Measurements from ENCODE around the gene TAF8. TPM values are rescaled to one million over a fixed set of nuclear protein-coding genes. Genes with fewer than 3 reads are reported as not detected.

The TAF8 gene
- total RNA-seq, 1 donor from 2014 or later: 55.7 TPM

- H3K27ac Mint-ChIP-seq: peak overlapping the region; percentile 99
- no peaks in the 10 kb centered on the region for H3K9me3 Mint-ChIP-seq
- ATAC-seq (ENCODE audit: low read depth) (peak; percentile 90), DNase-seq (peak; percentile 83)
- intact Hi-C loops (cut with micrococcal nuclease): loop anchor here (1.0 to 5.0 kb wide), 6 partner anchors 14 to 128 kb away; partner anchors contain the start of gene USP49
- TF ChIP-seq, protein P1, sequence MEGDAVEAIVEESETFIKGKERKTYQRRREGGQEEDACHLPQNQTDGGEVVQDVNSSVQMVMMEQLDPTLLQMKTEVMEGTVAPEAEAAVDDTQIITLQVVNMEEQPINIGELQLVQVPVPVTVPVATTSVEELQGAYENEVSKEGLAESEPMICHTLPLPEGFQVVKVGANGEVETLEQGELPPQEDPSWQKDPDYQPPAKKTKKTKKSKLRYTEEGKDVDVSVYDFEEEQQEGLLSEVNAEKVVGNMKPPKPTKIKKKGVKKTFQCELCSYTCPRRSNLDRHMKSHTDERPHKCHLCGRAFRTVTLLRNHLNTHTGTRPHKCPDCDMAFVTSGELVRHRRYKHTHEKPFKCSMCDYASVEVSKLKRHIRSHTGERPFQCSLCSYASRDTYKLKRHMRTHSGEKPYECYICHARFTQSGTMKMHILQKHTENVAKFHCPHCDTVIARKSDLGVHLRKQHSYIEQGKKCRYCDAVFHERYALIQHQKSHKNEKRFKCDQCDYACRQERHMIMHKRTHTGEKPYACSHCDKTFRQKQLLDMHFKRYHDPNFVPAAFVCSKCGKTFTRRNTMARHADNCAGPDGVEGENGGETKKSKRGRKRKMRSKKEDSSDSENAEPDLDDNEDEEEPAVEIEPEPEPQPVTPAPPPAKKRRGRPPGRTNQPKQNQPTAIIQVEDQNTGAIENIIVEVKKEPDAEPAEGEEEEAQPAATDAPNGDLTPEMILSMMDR (IDR thresholded peaks at IDR 0.05): no peak
- CTCF ChIA-PET: interaction anchor here (1.3 to 2.2 kb wide), 7 partner anchors 9 to 238 kb away, joined by 3 to 14 read pairs (median 6); partner anchors contain the start of genes BYSL, MED20 and TOMM6
- peak overlapping the region; percentile 69 for H3K4me3 Mint-ChIP-seq
- POLR2A ChIA-PET: interaction anchor here (0.6 to 3.6 kb wide), 22 partner anchors 15 to 539 kb away, joined by 3 to 29 read pairs (median 8); partner anchors contain the start of genes BYSL, CCND3, MED20 and TAF8
- peaks cover 93% of the 10 kb centered on the region for H3K4me1 Mint-ChIP-seq
- peaks cover 25% of the 10 kb centered on the region for H3K36me3 Mint-ChIP-seq (ENCODE audit: low read depth)
- no peaks in the 10 kb centered on the region for H3K27me3 Mint-ChIP-seq
Observed at GRCh38 chr6:42025066-42025844, 25.1 kb upstream of the TAF8 start.

DNA sequence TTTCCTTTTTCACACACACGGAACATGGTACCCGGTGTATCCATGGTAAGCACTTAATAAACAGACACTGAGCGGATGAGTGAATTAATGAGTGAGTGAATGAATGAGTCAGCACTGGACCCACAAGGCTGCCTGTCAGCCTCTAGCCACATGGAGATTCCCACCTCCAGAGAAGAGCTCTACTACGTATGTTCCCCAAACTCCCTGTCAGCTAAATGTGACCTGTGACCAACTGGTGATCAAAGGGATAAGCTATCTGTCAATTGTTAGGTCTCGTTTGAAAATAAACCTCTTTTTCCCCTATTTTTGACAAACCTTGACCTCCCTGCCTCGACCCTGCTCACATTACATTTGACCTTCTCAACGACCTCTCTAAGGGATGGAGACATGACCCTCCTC is 24.5 kb upstream of the TAF8 start:
- ChIA-PET CTCF (interaction anchor here (1.3 to 2.2 kb wide), 7 partner anchors 9 to 238 kb away, joined by 3 to 14 read pairs (median 6); partner anchors contain the start of genes BYSL, MED20 and TOMM6), POLR2A (interaction anchor here (0.6 to 3.6 kb wide), 19 partner anchors 15 to 538 kb away, joined by 3 to 29 read pairs (median 7); partner anchors contain the start of genes BYSL, CCND3, MED20 and TAF8)
- peaks cover 27% of the 10 kb centered on the region for H3K36me3 Mint-ChIP-seq (ENCODE audit: low read depth)
- H3K4me3 Mint-ChIP-seq: peak overlapping the region; percentile 69
- intact Hi-C loops (cut with micrococcal nuclease): loop anchor here (1.0 to 5.0 kb wide), 6 partner anchors 13 to 129 kb away; partner anchors contain the start of gene USP49
- H3K9me3 Mint-ChIP-seq: no peaks in the 10 kb centered on the region
- TF ChIP-seq, protein P1 (IDR thresholded peaks at IDR 0.05): no peak
- ATAC-seq (ENCODE audit: low read depth) (no peak), DNase-seq (no peak)
- peak overlapping the region; percentile 99 for H3K27ac Mint-ChIP-seq
- peaks cover 93% of the 10 kb centered on the region for H3K4me1 Mint-ChIP-seq
- no peaks in the 10 kb centered on the region for H3K27me3 Mint-ChIP-seq

GRCh38 chr6:42026540-42026939 is 23.8 kb upstream of the TAF8 start:
- POLR2A ChIA-PET: interaction anchor here (0.6 to 3.6 kb wide), 9 partner anchors 14 to 106 kb away, joined by 6 to 29 read pairs (median 12); partner anchors contain the start of genes BYSL, CCND3, MED20 and TAF8
- CTCF ChIA-PET: interaction anchor here (1.3 to 2.2 kb wide), 6 partner anchors 10 to 239 kb away, joined by 3 to 14 read pairs (median 6); partner anchors contain the start of genes BYSL, MED20 and TOMM6
- peak overlapping the region; percentile 99 for H3K27ac Mint-ChIP-seq
- H3K4me3 Mint-ChIP-seq: peak overlapping the region; percentile 12
- DNase-seq (no peak), ATAC-seq (ENCODE audit: low read depth) (no peak)
- TF ChIP-seq, protein P1 (IDR thresholded peaks at IDR 0.05): no peak
- no peaks in the 10 kb centered on the region for H3K9me3 Mint-ChIP-seq
- H3K36me3 Mint-ChIP-seq (ENCODE audit: low read depth): peaks cover 34% of the 10 kb centered on the region
- intact Hi-C loops (cut with micrococcal nuclease): loop anchor here (5.0 kb wide), 1 partner anchor 129 kb away; the partner anchor contains the start of gene USP49
- H3K27me3 Mint-ChIP-seq: no peaks in the 10 kb centered on the region
- peaks cover 93% of the 10 kb centered on the region for H3K4me1 Mint-ChIP-seq

GRCh38 chr6:42028234-42029061 is 21.9 kb upstream of the TAF8 start:
- intact Hi-C loops (cut with micrococcal nuclease): loop anchor here (5.0 kb wide), 1 partner anchor 131 kb away; the partner anchor contains the start of gene USP49
- ATAC-seq (ENCODE audit: low read depth) (no peak), DNase-seq (no peak)
- Mint-ChIP-seq H3K27me3 (no peaks in the 10 kb centered on the region), H3K36me3 (ENCODE audit: low read depth) (peaks cover 40% of the 10 kb centered on the region), H3K9me3 (no peaks in the 10 kb centered on the region), H3K4me3 (peak overlapping the region; percentile 44), H3K4me1 (peaks cover 87% of the 10 kb centered on the region), H3K27ac (peak overlapping the region; percentile 99)
- TF ChIP-seq, protein P1 (IDR thresholded peaks at IDR 0.05): no peak
- ChIA-PET CTCF (interaction anchor here (0.8 to 1.6 kb wide), 5 partner anchors 8 to 107 kb away, joined by 3 to 5 read pairs (median 4); partner anchors contain the start of genes BYSL and MED20), POLR2A (interaction anchor here (0.6 to 1.6 kb wide), 17 partner anchors 11 to 294 kb away, joined by 3 to 12 read pairs (median 4); partner anchors contain the start of genes BYSL, MED20 and TAF8)

All from activated B cell treated with CpG ODN at 0.5 μM for 24 hours (primary cell).